GM19397 (cell line): Measurements from ENCODE around the gene CLK4.

Experiments used
- ATAC-seq: cut with Tn5 transposase; IDR thresholded peaks from one replicate; pipeline ENCODE4 v1.9.1; 2021; ENCODE audit warnings: mild to moderate bottlenecking, moderate library complexity; ENCODE audit not compliant: unreplicated experiment

The CLK4 gene

DNA sequence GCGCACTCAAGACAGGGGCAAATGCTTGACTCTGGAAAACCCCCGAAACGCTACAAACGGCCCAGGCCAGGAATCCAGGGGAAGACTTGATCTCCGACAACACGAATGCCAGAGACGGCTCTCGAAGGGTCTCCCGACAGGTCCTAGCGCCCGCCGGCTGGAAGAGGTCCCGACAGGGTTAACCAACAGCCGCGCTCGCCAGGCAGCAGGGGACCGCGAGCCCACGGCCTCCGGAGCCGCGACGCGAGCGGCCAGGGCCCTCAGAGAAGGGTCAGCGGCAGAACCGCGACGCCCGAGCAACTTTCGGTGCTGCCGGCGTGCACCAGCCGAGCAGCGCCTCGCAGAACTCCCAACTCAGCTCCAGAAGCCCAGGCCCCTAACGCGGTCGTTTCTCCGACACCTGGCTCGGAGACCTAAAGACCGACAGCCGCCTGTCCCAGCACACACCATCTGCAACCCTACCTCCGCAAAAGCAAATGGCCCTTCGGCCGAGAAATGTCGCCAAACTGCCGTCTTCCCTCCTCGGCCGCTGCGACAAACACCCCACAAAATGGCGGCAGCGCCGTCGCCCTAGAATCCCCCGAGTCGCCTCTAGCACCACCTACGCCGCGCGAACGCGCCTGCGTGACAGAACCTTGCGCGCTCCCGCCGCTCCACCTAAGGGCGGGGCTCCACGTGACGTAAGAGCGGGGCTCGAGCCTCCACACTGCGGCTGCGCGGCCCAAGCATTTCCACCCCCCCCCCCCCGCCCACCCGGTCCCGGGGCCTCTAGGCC lies at the start of gene CLK4:
CLK4 (minus strand) TSS at position 567 of the 775 bp plus-strand sequence. CDS start 3,634 bp downstream, outside the sequence.
- ATAC-seq, result peak; percentile 83

- ATAC-seq, result no peak
Measured at GRCh38 chr5:178675922-178676321, 49.1 kb upstream of the CLK4 start.

GRCh38 chr5:178674334-178674733 lies 47.5 kb upstream of the CLK4 start:
- no peak for ATAC-seq

DNA sequence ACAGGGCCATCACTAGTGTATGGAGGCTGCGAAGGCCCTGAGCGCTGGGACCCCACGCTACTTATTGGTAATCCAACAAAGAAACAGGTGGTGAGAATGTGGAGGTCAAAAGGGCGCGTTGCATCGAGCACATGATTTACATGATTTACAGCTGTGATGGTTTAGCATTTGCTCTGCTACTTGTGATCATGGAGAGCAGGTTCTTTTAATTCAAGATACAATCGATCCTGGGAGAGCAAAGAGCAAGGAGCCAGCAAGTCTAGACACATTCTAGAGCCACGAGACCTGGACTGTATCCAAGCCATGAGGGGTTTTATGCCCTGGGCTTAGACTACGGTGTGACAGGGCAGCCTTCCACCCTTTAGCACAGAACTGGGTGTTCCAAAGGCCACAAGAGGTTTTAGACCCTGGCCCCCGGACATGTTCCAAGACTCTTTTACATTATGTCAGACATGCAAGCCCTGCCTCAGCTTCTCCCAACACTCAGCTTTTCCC lies 47.0 kb upstream of the CLK4 start:
- ATAC-seq, result no peak

DNA sequence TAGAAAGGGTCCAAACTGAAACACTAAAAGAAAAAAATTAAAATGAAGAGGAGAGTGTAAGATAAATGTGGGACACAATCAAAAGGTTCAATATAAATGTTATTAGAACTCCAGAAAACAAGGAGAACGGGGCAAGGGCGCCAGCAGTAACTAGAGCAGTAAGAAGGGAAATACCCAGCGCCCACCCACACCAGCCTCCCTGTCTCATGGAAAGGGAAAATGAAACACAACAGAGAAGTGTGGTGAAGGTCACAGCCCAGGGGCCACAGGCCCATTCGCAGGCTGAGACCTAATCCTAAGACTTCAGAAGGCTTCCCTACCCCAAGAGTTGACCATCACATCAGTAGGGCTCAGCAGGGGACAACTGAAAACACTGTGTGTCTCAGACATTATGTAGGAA lies 45.8 kb upstream of the CLK4 start:
- ATAC-seq, result no peak

- no peak for ATAC-seq
Measured at GRCh38 chr5:178671602-178672144, 44.8 kb upstream of the CLK4 start.

- ATAC-seq, result no peak
Measured at GRCh38 chr5:178670351-178670885, 43.6 kb upstream of the CLK4 start.

GRCh38 chr5:178668579-178668978 lies 41.7 kb upstream of the CLK4 start:
- no peak for ATAC-seq

DNA sequence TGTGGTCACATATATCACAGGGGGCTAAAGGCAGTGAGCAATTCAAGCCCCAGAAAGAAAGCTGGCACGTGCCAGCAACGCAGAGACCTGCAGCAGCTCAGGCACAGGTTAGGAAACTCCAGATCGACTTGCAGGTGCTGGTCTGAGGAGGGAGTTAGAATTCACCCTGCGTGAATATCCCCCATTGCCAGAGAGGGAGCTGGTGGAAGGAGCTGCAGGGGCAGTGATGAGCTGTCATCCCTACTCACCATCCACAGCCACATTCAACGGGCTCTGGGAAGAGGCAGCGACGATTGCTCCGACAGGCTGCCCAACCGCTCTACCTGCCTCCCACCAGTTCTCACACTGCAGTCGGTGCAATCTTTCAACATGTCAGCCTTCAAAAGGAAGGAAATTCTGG lies 40.8 kb upstream of the CLK4 start:
- no peak for ATAC-seq

- no peak for ATAC-seq
Measured at GRCh38 chr5:178667101-178667500, 40.3 kb upstream of the CLK4 start.

- ATAC-seq, result no peak
Measured at GRCh38 chr5:178664141-178664540, 37.3 kb upstream of the CLK4 start.

- ATAC-seq, result no peak
Measured at GRCh38 chr5:178662541-178662860, 35.7 kb upstream of the CLK4 start.

GRCh38 chr5:178661836-178662540 lies 35.1 kb upstream of the CLK4 start:
- no peak for ATAC-seq

DNA sequence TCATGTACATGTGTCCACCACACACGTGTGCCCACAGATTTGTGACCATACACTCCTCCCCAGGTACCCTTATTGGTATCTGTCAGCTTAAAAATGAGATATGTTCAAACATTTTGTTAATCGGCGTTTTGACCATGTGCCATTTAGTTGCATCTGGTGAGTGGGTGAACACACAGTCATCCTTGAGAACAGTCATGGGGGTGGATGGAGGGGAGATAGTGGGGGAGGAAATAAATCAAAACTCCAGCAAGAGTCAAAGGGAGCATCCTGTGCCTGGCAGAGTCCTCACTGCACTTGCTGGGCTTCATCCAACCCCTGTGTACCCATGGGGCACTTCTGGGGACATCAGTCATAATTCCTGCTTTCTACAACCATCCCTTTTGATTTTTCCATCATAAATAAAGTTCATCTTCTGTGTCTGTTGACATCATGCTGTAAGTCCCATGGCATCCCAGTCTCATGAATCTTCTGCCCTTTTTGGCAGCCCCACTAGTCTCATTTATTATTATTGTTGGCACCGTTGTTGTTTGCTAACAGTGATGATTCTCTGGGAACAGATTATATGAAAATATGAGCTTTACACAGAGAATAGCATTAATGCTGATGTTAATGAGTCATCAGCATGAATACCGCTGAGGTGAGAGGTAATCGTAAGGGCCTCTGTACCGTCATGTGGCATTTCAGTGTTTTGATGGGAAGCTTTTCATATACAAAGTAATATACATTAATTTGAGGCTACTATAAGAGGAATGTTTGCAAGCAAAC lies 24.4 kb upstream of the CLK4 start:
- no peak for ATAC-seq

DNA sequence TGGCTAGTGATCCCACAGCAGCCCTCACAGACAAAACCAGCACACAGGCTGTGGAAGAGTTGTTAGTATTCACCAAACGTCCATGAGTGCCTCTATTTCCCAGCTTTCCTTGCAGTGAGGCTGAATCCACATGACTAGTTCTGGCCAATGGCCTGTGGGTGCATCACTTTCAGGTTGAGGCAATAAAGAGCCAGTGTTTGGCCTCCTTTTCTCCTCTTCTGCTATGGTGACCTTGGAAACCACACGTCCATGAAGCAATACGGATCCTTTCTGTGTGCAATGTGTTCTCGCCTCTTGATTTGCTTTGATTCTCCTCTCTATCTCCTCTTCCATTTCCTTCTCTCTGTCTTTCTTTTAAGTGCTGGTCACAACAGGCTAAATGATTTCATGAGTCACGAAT lies 23.4 kb upstream of the CLK4 start:
- ATAC-seq, result no peak

GRCh38 chr5:178649580-178649979 lies 22.7 kb upstream of the CLK4 start:
- no peak for ATAC-seq

GRCh38 chr5:178644826-178645545 lies 18.1 kb upstream of the CLK4 start:
- ATAC-seq, result no peak

- no peak for ATAC-seq
Measured at GRCh38 chr5:178642351-178642909, 15.6 kb upstream of the CLK4 start.

DNA sequence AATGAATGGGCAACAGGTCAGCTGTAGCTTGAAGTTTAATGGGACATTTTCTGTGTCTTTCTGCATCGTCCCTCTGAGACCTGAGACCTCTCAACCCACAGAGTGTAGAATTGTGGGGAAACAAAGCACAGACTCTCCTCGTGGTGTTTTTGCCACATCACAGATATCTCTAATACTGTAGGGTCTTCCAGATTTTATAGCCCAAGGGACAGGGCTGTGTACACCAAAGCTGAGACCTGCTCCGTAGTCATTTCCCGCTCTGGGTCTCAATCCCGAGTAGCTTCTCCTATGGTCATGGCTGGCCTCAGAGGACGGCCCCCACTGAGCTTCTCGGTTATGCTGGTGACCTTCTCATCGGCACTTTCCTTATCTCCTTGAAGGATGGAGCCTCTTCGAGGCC lies 14.9 kb upstream of the CLK4 start:
- no peak for ATAC-seq
